ENCODE measurements around the gene VSIG4.

Gene VSIG4

GRCh38 chrX:66008328-66008970, 31.4 kb downstream of the VSIG4 start:
- DNase-seq (ENCODE audit: low read depth in 2 of 2): no peak

GRCh38 chrX:66007851-66008250, 32.0 kb downstream of the VSIG4 start:
- no peak for DNase-seq (ENCODE audit: low read depth in 2 of 2)

GRCh38 chrX:66005830-66006449, 33.9 kb downstream of the VSIG4 start:
- DNase-seq (ENCODE audit: low read depth in 2 of 2): no peak

GRCh38 chrX:66004928-66005829, 34.7 kb downstream of the VSIG4 start:
- DNase-seq (ENCODE audit: low read depth in 2 of 2): no peak

- DNase-seq (ENCODE audit: low read depth in 2 of 2): no peak
These were observed 36.8 kb downstream of the VSIG4 start for GRCh38 chrX:66002824-66003680.

GRCh38 chrX:66001596-66001995, 38.3 kb downstream of the VSIG4 start:
- no peak for DNase-seq (ENCODE audit: low read depth in 2 of 2)

GRCh38 chrX:66000628-66001272, 39.1 kb downstream of the VSIG4 start:
- no peak for DNase-seq (ENCODE audit: low read depth in 2 of 2)

GRCh38 chrX:66000178-66000577, 39.7 kb downstream of the VSIG4 start:
- no peak for DNase-seq (ENCODE audit: low read depth in 2 of 2)

- no peak for DNase-seq (ENCODE audit: low read depth in 2 of 2)
These were observed 40.2 kb downstream of the VSIG4 start for GRCh38 chrX:65999563-66000148.

- no peak for DNase-seq (ENCODE audit: low read depth in 2 of 2)
These were observed 40.8 kb downstream of the VSIG4 start for GRCh38 chrX:65999029-65999562.

GRCh38 chrX:65997978-65998717, 41.7 kb downstream of the VSIG4 start:
- DNase-seq (ENCODE audit: low read depth in 2 of 2): no peak

- no peak for DNase-seq (ENCODE audit: low read depth in 2 of 2)
These were observed 45.1 kb downstream of the VSIG4 start for GRCh38 chrX:65994519-65995506.

- no peak for DNase-seq (ENCODE audit: low read depth in 2 of 2)
These were observed 45.9 kb downstream of the VSIG4 start for GRCh38 chrX:65993915-65994460.

GRCh38 chrX:65993332-65993731, 46.5 kb downstream of the VSIG4 start:
- no peak for DNase-seq (ENCODE audit: low read depth in 2 of 2)

- DNase-seq (ENCODE audit: low read depth in 2 of 2): no peak
These were observed 49.2 kb downstream of the VSIG4 start for GRCh38 chrX:65990702-65991101.

- DNase-seq (ENCODE audit: low read depth in 2 of 2): no peak
These were observed 52.1 kb downstream of the VSIG4 start for GRCh38 chrX:65987811-65988210.

GRCh38 chrX:65985922-65986588, 53.8 kb downstream of the VSIG4 start:
- peak; percentile 16 to 17 for DNase-seq (ENCODE audit: low read depth in 2 of 2)

GRCh38 chrX:65985211-65985610, 54.7 kb downstream of the VSIG4 start:
- no peak for DNase-seq (ENCODE audit: low read depth in 2 of 2)

Measured in stimulated activated CD8-positive, alpha-beta memory T cell treated with anti-CD3 and anti-CD28 coated beads, Interleukin-2, amount 100 ng/mL, for 1 hour (primary cell).